Muscle layer of duodenum (tissue), 2 donors: ENCODE results near the gene TSHZ1.

Experiments used
- H3K27ac ChIP-seq: one replicate; pipeline ENCODE4 v1.7.0; 2013; ENCODE audit warnings: mild to moderate bottlenecking, low read length
- H3K27me3 ChIP-seq: one replicate; pipeline ENCODE4 v1.7.0; 2013; ENCODE audit warnings: low read depth, mild to moderate bottlenecking, control low read depth, low read length
- H3K36me3 ChIP-seq, 2 donors: one replicate each; pipeline ENCODE4 v1.7.0; 2013; ENCODE audit warnings: low read length in 2 of 2, control low read depth in 1 of 2, mild to moderate bottlenecking in 1 of 2; ENCODE audit not compliant: insufficient read depth in 2 of 2, control insufficient read depth in 1 of 2
- H3K4me1 ChIP-seq, 2 donors: one replicate each; pipeline ENCODE4 v1.7.0; 2013; ENCODE audit warnings: low read length in 2 of 2, mild to moderate bottlenecking in 2 of 2, control low read depth in 1 of 2, moderate library complexity in 1 of 2; ENCODE audit not compliant: insufficient read depth in 2 of 2, control insufficient read depth in 1 of 2
- H3K4me3 ChIP-seq, 2 donors: one replicate each; pipeline ENCODE4 v1.7.0; 2013; ENCODE audit warnings: low read length in 2 of 2, low read depth in 1 of 2, mild to moderate bottlenecking in 1 of 2
- H3K9me3 ChIP-seq, 2 donors: one replicate each; pipeline ENCODE4 v1.7.0; 2013; ENCODE audit warnings: low read length in 2 of 2, control low read depth in 1 of 2, mild to moderate bottlenecking in 1 of 2; ENCODE audit not compliant: control insufficient read depth in 1 of 2
- donor health status: healthy.

TSHZ1 gene

DNA sequence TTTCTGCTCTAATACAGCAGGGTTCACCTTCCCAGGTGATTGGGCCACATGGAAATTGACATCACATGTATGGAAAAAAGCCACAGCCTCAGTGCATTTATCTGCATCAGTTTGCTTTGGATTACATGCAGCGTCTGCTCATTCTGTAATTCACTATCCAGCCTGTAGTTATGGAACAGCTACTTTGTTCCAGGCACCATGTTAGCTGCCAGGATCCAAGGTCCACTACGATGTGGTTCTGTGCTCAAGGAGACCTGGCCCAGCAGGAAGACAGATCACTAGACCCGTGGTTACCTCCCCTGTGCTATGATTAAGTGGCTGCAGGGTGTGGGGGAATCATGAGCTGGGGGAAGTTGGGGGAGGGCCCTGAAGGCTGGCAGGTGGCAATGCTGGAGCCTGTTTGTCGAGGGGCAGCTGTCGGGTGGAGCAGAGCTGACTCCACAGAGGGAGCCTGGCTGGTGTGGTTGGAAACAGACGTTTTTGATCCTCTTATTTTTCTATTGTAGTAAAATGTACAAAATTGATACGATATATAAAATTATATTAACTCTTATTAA, 58.6 kb downstream of the TSHZ1 start:
- H3K27ac ChIP-seq: no peak overlapping the region
- no peaks in the 10 kb centered on the region for H3K36me3 ChIP-seq
- no peak overlapping the region for H3K4me3 ChIP-seq
- no peaks in the 10 kb centered on the region for H3K4me1 ChIP-seq
- no peaks in the 10 kb centered on the region for H3K9me3 ChIP-seq
- no peaks in the 10 kb centered on the region for H3K27me3 ChIP-seq

DNA sequence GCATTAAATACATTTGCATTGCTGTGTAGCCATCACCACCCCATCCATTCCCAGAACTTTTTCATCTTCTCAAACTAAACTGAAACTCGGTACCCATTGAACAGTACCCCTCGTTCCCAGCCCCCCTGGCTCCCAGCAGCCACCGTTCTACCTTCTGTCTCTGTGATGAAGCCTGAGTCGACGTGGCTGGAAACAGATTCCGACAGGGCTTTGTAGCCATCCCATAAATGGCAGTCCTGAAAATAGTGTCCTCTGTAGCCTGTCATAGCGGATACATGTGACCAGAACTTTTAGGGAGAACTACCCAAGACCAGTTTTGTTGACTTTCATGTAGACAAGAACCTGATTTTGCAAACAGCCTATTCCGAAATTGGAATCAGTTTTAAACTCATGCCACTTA, 59.1 kb downstream of the TSHZ1 start:
- H3K27ac ChIP-seq: no peak overlapping the region
- no peaks in the 10 kb centered on the region for H3K4me1 ChIP-seq
- no peaks in the 10 kb centered on the region for H3K27me3 ChIP-seq
- no peaks in the 10 kb centered on the region for H3K36me3 ChIP-seq
- H3K9me3 ChIP-seq: no peaks in the 10 kb centered on the region
- no peak overlapping the region for H3K4me3 ChIP-seq

DNA sequence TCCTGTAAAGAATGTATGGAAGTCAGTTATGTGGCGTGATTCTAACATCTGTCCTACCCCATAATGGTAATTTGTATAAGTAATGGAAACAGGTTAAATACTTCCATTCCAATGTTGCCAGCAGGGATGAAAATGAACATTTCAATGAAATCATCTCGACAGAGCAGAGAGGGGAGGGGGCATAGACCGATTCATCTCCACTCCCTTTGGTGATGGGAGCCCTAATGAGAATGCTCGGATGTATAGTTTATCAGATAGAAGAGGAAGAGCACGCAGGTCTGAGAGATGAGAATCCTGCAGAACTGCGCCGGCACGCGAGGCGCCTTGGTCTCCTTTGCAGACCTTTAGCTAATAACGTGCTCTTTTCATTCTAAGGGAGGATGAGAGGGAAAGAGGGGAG, 61.4 kb downstream of the TSHZ1 start:
- no peak overlapping the region for H3K4me3 ChIP-seq
- no peak overlapping the region for H3K27ac ChIP-seq
- no peaks in the 10 kb centered on the region for H3K27me3 ChIP-seq
- no peaks in the 10 kb centered on the region for H3K4me1 ChIP-seq
- H3K9me3 ChIP-seq: no peaks in the 10 kb centered on the region
- H3K36me3 ChIP-seq: no peaks in the 10 kb centered on the region

DNA sequence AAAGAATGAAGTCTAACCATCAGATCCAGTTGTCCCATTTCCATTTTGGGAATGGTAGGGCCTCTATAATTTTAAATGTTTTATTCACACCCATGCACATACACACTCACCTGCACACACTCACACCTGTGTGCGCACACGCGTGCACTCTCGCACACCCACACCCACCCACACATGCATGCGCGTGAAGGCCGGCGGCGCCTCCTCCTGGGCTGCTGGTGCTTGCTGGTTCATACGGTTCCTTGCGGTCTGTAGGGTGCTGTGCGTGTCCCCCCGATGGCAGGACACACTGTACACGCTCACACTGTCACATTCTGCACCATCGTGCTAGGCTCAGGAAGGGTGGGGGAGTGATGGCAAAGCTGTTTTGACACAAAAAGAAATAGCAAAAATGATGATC, 63.2 kb downstream of the TSHZ1 start:
- no peaks in the 10 kb centered on the region for H3K27me3 ChIP-seq
- no peak overlapping the region for H3K4me3 ChIP-seq
- no peak overlapping the region for H3K27ac ChIP-seq
- H3K36me3 ChIP-seq: no peaks in the 10 kb centered on the region
- H3K4me1 ChIP-seq: no peaks in the 10 kb centered on the region
- H3K9me3 ChIP-seq: no peaks in the 10 kb centered on the region

DNA sequence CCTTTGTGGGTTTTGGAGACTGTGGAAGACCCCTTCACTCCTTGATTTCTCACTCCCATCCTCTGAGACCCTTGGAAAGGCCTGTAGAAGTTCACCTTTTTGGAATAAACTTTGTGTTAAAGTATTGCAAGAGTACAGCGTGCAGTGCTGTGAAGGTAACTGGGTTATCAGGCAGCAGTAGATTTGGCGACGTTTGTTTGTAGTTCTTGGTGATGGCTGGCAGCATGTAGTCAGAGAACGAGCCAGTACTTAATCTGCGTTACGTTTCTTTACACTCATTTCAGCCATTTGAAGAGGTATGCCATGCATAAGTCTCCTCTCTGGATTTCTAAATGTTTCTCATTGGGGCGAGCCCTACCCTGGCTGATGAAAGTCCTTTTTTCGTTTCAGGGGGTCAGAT, 64.6 kb downstream of the TSHZ1 start:
- Histone ChIP-seq H3K9me3 (no peaks in the 10 kb centered on the region), H3K4me1 (no peaks in the 10 kb centered on the region), H3K27ac (no peak overlapping the region), H3K27me3 (no peaks in the 10 kb centered on the region), H3K4me3 (no peak overlapping the region), H3K36me3 (no peaks in the 10 kb centered on the region)

DNA sequence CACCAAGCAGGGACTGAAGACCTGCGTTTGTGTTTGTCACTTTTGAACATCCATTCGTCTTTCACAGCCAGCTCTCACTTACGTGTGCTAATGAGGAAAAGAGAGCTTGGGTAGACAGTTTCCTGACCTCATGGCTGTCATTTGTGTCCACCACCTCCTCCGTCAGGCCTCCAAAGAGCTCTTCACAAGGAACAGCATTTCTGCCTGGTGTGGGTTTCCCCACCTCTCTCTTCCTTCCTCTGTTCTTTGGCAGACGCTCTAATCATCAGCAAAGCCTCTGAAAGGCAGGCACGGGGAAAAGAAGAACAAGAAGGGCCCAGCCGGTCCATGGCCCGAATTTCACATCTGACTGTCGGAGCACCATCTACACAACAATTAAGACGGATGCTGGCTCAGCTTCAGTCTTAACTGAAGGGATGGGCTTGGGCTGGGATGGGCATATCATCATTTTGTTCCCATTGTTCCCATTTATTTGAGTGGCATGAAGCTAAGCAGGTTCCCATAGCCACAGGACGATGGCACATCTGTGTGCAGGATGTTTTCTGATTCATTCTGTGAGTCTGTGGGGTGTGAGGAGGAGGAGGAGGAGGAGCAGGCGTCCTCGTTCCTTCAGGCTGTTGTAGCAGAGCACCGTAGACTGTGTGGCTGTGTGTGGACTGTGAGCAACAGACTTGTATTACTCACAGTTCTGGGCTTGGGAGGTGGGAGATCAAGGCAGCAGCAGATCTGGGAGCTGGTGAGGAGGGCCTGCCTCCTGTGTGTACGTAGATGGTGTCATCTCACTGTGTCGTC, 66.4 kb downstream of the TSHZ1 start:
- no peaks in the 10 kb centered on the region for H3K4me1 ChIP-seq
- no peak overlapping the region for H3K27ac ChIP-seq
- no peaks in the 10 kb centered on the region for H3K27me3 ChIP-seq
- no peaks in the 10 kb centered on the region for H3K9me3 ChIP-seq
- H3K4me3 ChIP-seq: no peak overlapping the region
- no peaks in the 10 kb centered on the region for H3K36me3 ChIP-seq

DNA sequence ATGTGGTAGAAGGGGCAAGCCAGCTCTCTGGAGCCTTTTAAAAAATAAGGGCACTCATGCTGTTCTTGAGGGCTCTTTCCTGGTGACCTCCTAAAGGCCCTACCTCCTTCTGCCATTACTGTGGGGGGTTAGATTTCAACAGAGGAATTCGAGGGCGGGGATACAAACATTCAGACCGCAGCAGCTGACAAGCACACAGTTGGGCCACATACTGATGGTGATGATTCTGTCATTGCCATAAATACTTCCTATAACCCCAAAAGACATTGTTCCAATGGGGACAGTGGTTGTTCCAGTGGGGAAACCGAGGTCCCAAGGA, 67.0 kb downstream of the TSHZ1 start:
- no peak overlapping the region for H3K4me3 ChIP-seq
- H3K4me1 ChIP-seq: no peaks in the 10 kb centered on the region
- H3K36me3 ChIP-seq: no peaks in the 10 kb centered on the region
- H3K9me3 ChIP-seq: no peaks in the 10 kb centered on the region
- H3K27me3 ChIP-seq: no peaks in the 10 kb centered on the region
- H3K27ac ChIP-seq: no peak overlapping the region

DNA sequence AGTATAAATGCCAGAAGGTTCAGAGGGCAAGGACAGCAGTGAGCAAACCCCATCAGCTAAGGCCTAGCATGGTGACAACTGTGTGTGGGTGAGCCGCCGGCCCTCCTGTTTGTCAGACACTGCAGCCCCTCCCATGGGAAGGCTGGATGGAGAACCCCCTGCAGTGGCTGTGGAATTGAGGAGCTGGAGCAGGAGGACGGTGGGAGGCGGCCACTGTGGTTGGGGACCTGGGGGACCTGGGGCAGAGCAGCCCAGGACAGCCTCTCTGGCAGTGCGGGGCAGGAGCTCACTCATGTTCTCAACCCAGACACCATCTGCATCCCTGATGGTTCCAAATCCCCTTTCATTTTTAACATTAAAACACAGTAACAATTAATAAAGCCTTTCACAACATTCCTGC, 68.8 kb downstream of the TSHZ1 start:
- Histone ChIP-seq H3K27me3 (no peaks in the 10 kb centered on the region), H3K9me3 (no peaks in the 10 kb centered on the region), H3K4me1 (no peaks in the 10 kb centered on the region), H3K4me3 (no peak overlapping the region), H3K36me3 (no peaks in the 10 kb centered on the region), H3K27ac (no peak overlapping the region)

DNA sequence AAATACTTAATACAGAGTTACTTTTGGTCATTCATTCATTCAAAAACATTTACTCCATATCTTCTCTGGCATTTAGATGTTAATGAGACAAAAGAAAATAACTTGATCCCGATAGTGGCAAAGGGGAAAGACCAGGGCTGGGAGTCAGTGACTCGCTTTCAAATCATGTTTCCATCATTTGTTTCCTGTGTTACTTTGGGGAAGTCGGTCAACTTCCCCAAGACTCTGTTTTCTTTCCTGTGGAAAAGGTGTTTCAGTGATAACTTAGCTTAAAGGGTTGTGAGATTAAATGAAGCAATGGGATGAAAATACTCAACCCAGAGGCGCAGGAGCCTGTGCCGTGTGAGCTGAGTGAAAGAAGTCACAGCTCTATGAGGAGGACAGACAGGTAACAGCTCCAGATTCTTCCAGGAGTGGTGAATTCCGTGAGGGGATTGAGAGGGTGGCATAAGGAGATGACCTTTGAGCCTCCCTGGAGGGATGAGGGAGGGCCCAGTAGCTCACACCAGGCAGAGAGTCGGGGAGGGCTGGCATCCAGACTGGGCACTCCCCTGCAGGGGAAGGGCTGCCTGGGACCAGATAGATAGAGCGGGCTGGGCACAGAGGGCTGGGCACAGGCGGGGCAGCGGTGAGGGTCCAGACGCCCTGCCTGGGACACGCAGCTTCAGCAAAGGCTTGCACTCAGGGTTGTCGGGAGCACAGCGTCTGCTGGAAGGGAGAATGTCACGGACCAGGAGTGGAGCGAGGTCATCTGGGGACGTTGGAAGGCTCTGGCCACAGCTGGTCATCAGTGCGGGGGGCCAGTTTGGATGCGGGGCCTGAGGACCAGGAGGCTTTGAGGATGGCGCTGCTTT, 70.1 kb downstream of the TSHZ1 start:
- H3K36me3 ChIP-seq: peaks cover 0 to 5% of the 10 kb centered on the region in 2 donors
- H3K9me3 ChIP-seq: no peaks in the 10 kb centered on the region
- H3K4me1 ChIP-seq: no peaks in the 10 kb centered on the region
- no peaks in the 10 kb centered on the region for H3K27me3 ChIP-seq
- H3K4me3 ChIP-seq: no peak overlapping the region
- H3K27ac ChIP-seq: no peak overlapping the region

DNA sequence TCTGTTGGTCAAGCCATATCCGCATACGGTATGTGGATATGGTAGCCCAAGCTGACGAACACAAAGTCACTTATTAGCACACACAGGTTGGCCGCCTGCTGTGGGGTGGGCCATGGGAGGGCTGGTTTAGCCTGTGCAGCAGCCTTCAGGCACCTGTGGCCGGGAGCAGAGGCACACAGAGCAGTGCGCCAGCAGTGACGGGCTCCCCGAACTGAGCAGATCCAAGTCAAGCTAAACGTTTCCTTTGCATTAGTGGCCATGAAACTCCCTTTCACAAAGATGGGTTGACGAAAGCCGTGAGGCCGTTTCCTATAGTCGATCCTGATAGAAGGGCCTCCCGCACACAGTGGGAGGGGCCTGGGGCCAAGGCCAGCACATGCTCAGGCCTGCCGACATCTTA, 72.1 kb downstream of the TSHZ1 start:
- Histone ChIP-seq H3K4me3 (no peak overlapping the region), H3K27me3 (no peaks in the 10 kb centered on the region), H3K9me3 (no peaks in the 10 kb centered on the region), H3K36me3 (peaks cover 5 to 19% of the 10 kb centered on the region in 2 donors), H3K27ac (no peak overlapping the region), H3K4me1 (no peaks in the 10 kb centered on the region)

DNA sequence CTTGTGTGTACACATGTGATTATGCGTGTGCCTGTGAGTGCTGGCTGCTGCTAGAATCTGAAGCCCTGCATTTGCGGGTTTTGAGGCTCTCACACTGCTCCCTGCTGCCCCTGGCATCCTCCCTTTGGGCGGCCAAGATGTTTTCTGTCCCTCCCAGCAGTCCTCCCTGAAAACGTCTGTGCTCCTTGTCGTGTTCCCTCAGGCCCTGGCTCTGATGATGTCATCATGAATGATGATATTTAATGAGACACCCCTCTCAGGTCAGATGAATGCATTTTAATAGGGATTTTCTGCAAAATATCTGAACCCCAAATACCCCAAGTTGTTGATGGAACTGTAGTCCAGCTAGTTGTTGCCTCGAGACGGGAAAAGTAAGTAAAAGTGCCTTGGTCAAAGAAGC, 73.1 kb downstream of the TSHZ1 start:
- Histone ChIP-seq H3K27me3 (no peaks in the 10 kb centered on the region), H3K9me3 (no peaks in the 10 kb centered on the region), H3K27ac (no peak overlapping the region), H3K36me3 (peaks cover 5 to 20% of the 10 kb centered on the region in 2 donors), H3K4me1 (no peaks in the 10 kb centered on the region), H3K4me3 (no peak overlapping the region)
